Right ventricle myocardium superior (tissue), 1 donor: ENCODE results near the gene SYCP2. TPM values are rescaled to one million over a fixed set of nuclear protein-coding genes. Genes with fewer than 3 reads are reported as not detected.

Source experiments
- ATAC-seq: fragments of 200-7000 bp; cut with Tn5 transposase; one replicate; pipeline ENCODE4 v1.9.1; 2020; ENCODE audit warnings: mild to moderate bottlenecking; ENCODE audit not compliant: poor library complexity
- DNase-seq: peaks from one replicate; pipeline ENCODE4 v3.0.0-alpha.2; 2020
- intact Hi-C: fragments of 100-400 bp; cut with DNase I; formaldehyde crosslinking; loops from one replicate; pipeline ENCODE4 v1.11.2; 2022
- total RNA-seq: library from RNA; stranded (reverse); fragmentation: NEBNext Ultra II Directional; extraction: Animal tissue kit (Norgen Biotek cat#: 25700); gene quantifications from one replicate; pipeline ENCODE4 v1.2.1, GENCODE V29; 2021
- donor health status: DM: no; HTN: yes; CAD: no; lungs with severe emphysema.

Gene SYCP2
- total RNA-seq, 1 donor from 2014 or later, result 0.94 TPM

- ATAC-seq, result no peak
- no peak for DNase-seq
- intact Hi-C loops, result no loop called here
Observed at GRCh38 chr20:59818911-59819310, 114.5 kb downstream of the SYCP2 start.

- no peak for ATAC-seq
- DNase-seq, result peak; percentile 9
- intact Hi-C loops, result no loop called here
Observed at GRCh38 chr20:59817846-59818615, 115.4 kb downstream of the SYCP2 start.

- ATAC-seq (no peak), DNase-seq (no peak)
- intact Hi-C loops, result no loop called here
Observed at GRCh38 chr20:59817406-59817805, 116.0 kb downstream of the SYCP2 start.

- intact Hi-C loops, result no loop called here
- ATAC-seq (no peak), DNase-seq (no peak)
Observed at GRCh38 chr20:59816146-59816738, 117.2 kb downstream of the SYCP2 start.

- ATAC-seq (no peak), DNase-seq (no peak)
- intact Hi-C loops, result no loop called here
Observed at GRCh38 chr20:59814840-59815340, 118.5 kb downstream of the SYCP2 start.

GRCh38 chr20:59813948-59814839 lies 119.2 kb downstream of the SYCP2 start:
- ATAC-seq (peak; percentile 57), DNase-seq (no peak)
- intact Hi-C loops, result no loop called here

Other genes starting within 250 kb of the SYCP2 start
- gene PPP1R3D, start 6.7 kb upstream of the SYCP2 start, total RNA-seq, result 12.7 TPM
- gene FAM217B, start 6.8 kb upstream of the SYCP2 start, total RNA-seq, result 37.9 TPM
- 1.6 TPM for gene CDH26, start 24.8 kb upstream of the SYCP2 start, total RNA-seq